Mammary epithelial cell (primary cell): ENCODE results near the gene EN2.

ENCODE experiments used
- CTCF ChIP-seq, 2 donors: IDR thresholded peaks in 1 of 2; conservative IDR thresholded peaks in 1 of 2; 2 replicates each; pipeline ENCODE4 v1.5.1; 2011 to 2012; ENCODE audit warnings: inconsistent platforms in 2 of 2, low read length in 2 of 2, mild to moderate bottlenecking in 2 of 2, control low read depth in 1 of 2, low read depth in 1 of 2; ENCODE audit not compliant: insufficient read depth in 1 of 2; ENCODE audit errors: extremely low read depth in 1 of 2
- EZH2 ChIP-seq: IDR thresholded peaks from 2 replicates; pipeline ENCODE4 v1.6.1; 2012; ENCODE audit warnings: low read length, inconsistent platforms, borderline replicate concordance

DNA sequence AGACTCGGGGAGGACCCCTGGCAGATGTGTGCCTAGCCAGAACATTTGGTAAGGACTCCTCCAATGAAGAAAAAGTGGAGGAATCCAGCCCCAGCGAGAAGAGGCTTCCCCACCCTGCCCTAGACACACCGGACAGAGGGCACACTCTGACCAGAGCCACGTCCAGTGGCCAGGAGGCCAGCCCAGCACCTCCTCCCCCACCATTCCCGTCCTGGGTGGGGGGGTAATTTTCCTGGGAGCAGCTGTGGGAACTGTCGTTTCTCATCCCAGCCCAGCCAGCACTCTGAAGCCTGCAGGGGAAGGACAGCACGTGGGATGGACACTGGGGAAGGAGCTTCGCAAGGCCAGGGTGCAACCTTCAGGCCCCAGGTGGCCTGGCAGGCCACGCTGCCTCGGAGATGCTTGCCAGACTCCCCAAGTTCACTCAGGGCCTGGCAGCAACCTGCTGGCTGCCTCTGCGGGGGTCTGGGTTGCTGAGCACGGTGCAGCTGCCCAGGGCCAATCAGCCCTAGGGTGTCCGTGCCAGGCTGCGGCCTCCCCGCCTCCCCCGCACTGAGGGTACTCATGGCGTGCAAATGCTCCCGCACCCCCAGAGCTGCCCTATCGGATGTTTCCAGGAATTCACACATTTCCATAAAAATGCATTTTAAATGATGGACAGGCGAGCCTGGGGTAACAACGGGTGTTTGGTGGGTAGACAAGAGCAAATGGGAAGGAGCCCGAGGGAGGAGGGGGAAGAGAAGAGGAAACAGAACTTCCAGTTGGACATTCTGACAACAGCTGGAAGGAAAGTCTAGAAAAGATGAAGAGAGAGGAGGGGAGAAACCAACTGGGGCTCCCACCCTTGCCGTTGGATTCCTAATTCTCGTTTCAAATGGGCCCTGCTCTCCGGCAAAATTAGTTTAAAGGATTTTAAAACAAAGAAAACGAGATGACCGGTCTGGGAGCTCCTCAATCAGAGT, 1.9 kb upstream of the EN2 start:
- TF ChIP-seq CTCF (conservative IDR thresholded peaks at IDR 0.05 in 1 of 2, IDR thresholded peaks at IDR 0.05 in 1 of 2; ENCODE audit: extremely low read depth in 1 of 2, insufficient read depth in 1 of 2, low read depth in 1 of 2, low read length in 2 of 2), result no peak
- peak; percentile 45 for TF ChIP-seq EZH2
